GM19467 (cell line): ENCODE data around the gene GALR3.
A peak's percentile ranks its signal among the peaks of the same experiment; 100 is the strongest.

ENCODE experiments used
- ATAC-seq: cut with Tn5 transposase; IDR thresholded peaks from one replicate; pipeline ENCODE4 v1.9.1; 2021; ENCODE audit warnings: mild to moderate bottlenecking, moderate library complexity; ENCODE audit not compliant: unreplicated experiment

The GALR3 gene

DNA sequence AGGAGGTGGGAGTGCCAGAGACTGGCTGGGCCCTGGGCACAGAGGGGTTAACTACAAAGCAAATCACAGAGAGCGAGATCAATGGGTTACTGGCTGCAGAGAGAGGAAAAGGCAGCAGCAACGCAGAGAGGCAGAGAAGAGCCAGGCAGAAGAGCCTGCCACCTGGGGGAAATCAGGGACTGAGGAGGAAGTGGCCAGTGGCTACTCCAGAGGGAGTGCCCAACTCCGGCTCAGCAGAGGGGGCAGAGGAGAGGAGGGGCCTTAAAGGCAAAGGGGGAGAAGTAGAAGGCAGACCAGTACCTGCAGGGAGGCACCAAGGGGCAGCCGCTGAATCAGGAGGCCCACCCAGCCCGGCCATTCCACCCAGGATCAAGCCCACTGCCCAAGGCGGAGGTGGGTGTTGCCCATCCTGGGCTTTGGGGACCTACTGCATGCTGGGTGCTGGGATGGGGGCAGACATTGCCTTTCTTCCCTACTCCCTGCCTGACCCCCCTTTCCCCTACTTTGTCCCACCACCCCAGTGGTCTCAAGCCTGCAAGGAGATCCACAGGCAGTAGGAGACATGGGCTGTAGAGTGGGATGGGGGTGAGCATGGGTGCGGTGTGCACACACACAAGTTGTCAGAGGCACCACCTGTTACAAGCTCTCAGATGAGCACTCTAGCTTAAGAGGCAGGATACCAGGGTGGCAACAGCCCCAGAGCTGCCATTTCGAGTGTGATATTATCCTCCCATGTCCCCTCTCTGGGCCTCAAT lies 926 bp upstream of the GALR3 start:
- no peak for ATAC-seq

- ATAC-seq: no peak
Measured at GRCh38 chr22:37824674-37825641, 1.8 kb downstream of the GALR3 start.

- no peak for ATAC-seq
Measured at GRCh38 chr22:37827056-37827455, 3.9 kb downstream of the GALR3 start.

- ATAC-seq: no peak
Measured at GRCh38 chr22:37830093-37830842, 7.1 kb downstream of the GALR3 start.

DNA sequence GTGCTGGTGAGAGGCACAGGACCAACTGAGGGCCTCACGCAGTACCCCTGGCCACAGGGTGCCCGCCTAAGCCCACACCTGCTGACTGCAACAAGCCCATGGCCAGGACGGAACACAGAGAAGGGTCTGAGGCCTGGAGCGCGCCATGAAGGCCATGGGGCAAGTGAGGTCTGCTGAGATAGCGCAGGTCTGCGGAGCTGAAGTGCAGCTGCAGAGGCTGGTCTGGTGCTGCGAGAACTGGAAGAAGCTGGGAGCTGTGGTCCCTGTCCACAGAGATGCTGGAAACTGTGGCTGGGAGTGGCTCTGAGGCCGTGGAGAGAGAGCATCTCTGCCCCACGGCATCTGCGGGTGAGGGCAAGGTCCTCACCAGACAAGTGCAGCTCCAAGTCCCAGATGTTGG lies 8.3 kb downstream of the GALR3 start:
- ATAC-seq: no peak

DNA sequence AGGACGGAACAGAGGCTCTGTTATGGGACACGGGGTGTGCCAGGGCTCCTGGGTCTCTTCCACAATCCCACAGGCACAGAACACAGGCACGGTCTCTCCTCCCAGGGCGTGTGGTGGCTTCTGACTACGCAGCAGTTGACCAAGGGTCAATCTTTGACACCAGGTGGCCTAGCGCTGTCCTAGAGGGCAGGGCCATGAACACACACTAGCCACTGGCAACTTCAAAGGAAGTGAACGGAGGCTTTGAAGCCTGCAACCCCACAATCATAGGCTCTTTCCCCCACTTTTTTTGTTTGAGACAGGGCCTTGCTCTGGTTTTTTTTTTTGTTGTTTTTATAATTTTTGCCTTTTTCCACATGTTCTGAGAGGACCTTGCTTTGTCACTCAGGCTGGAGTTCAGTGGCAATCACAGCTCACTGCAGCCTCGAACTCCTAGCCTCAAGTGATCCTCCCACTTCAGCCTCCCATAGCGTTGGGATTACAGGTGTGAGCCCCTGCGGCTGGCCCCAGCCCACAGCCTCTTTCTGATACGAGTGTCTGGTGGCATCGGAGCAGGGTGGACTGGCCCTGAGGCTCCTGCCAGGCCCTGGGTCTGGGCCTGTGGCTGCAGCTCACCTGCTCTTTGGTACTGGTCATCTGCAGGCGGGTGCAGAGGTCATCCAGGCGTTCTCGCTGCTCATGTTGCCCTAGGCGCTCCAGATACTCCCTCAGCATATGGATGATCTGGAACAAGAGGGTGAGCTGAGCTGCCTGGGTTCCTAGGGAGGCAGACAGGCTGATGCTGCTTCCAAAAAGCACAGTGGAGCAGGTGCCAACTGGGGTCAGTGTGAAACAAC lies 9.1 kb downstream of the GALR3 start:
- ATAC-seq: no peak

- no peak for ATAC-seq
Measured at GRCh38 chr22:37842015-37842793, 19.0 kb downstream of the GALR3 start.

DNA sequence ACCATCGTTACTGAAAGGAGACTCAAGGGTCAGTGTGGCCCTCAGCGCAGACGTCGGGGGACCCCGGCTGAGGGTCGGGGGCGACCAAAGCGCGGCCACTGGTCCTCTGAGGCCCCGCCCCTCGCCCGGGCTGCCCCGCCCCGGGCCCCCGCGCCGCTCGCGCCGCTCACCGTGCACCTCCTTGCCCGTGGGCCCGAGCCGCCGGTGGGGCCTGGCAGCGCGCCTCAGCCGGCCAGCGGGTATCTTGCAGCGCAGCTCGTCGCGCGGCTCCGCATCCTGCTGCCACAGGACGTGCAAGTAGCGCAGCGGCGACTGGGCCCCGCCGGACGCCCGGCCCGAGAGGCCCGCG lies 20.5 kb downstream of the GALR3 start:
- ATAC-seq: peak; percentile 39

DNA sequence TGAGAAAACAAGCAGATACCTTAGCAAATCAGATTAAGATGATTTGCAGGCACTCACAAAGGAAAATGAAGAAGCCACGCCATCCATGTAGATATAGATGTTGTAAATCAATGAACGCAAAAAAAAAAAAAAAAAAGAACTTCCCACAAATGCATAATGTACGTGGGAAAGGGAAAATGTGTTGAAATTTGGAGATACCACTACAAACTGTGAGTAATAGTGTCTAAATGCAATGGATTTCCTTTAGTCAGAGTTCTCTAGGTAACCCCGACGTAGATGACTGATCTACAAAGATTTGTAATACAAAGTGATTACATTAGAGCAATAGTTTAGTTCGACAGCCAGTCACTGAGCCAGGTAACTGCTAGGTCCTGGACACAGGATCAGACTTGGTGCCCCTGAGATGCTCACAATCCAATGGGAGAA lies 21.7 kb downstream of the GALR3 start:
- ATAC-seq: no peak

DNA sequence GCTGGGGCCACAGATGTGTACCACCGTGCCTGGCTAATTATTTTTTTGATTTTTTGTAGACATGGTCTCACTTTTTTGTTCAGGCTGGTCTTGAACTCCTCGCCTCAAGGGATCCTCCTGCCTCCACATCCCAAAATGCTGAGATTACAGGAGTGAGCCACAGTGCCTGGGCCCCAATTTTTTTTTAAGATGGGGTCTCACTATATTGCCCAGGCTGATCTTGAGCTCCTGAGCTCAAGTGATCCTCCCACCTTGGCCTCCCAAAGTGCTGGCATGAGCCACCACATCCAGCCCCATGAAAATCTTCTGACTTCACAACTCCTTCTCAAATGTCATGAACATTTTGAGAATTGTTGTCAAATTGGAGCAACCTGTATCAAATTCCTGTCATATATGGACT lies 23.3 kb downstream of the GALR3 start:
- no peak for ATAC-seq

GRCh38 chr22:37848587-37849088 lies 25.5 kb downstream of the GALR3 start:
- no peak for ATAC-seq

DNA sequence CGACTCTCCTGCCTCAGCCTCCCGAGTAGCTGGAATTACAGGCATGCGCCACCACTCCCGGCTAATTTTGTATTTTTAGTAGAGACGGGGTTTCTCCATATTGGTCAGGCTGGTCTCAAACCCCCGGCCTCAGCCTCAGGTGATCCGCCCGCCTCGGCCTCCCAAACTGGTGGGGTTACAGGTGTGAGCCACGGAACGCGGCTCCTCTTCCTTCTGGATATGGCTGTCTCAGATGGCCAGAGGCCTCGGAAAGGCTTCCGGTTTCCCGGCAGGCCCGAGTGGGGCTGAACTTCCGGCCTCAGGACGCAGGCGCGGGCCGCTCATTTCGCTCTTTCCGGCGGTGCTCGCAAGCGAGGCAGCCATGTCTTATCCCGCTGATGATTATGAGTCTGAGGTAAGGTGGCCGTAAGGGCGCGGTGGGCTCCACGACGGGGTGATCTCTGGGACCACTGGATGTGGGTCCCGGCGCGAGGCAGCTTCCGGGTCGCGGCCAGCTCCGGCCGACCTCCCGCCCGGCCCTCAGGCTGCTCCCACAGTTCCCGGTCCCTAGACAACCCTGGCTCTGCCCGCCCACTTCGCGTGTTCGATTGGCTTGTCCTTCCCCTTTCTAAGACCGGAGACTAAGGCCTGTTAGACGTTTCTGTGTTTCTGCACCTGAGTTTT lies 26.0 kb downstream of the GALR3 start, which contains the start of gene EIF3L:
Gene EIF3L, plus strand, starts transcription at position 331 of the 663 bp plus-strand sequence. Its CDS starts 31 bp downstream, at position 362.
- peak; percentile 42 for ATAC-seq

DNA sequence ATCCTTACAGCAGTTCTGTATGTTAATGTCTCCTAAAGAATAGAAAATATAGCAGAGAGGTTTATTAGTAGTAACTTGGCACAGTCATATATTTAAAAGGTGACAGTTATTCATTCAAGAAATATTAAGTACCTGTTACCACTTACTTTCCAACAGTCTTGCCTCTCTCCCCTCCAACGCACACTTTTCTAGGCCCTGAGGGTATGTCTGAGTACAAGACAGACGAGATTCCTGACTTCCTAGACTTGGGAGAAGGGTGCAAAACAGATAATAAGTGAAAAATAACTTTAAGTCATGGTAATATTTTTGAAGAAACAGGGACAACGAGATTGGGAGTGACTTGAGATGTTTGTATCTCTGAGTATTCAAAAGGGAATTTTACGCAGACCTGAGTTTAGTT lies 27.6 kb downstream of the GALR3 start:
- ATAC-seq: no peak

- ATAC-seq: no peak
Measured at GRCh38 chr22:37852418-37852817, 29.2 kb downstream of the GALR3 start.

- no peak for ATAC-seq
Measured at GRCh38 chr22:37854946-37855345, 31.8 kb downstream of the GALR3 start.

GRCh38 chr22:37855462-37855861 lies 32.3 kb downstream of the GALR3 start:
- ATAC-seq: no peak

DNA sequence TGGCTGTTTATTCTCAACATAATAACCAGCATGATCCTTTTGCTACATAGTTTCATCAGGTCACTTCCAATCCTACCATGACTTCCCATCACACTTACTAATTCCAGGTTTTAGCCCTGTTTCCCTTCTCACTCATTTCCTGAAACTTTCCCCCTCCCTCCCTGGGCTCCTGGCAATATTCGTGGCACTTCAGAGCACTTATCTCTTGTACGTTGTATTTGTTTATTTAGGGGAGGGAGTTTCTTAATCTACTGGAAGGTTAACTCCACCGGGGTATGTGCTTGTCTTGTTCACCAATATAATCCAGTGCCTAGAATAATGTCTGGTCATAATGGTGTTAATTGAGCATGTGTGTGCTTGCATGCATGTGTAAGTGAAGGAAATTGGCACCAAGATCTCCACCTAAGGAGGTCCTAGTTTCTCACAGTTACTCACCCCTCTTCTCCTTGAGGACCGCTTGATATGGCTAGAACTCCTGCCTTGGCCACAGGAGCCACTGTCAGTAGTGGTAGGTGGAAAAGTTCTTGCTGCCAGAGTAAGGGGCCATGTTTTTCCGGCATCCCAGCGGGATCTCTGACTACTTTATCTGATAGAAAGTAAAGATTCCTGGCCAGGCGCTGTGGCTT lies 37.7 kb downstream of the GALR3 start:
- ATAC-seq: no peak

DNA sequence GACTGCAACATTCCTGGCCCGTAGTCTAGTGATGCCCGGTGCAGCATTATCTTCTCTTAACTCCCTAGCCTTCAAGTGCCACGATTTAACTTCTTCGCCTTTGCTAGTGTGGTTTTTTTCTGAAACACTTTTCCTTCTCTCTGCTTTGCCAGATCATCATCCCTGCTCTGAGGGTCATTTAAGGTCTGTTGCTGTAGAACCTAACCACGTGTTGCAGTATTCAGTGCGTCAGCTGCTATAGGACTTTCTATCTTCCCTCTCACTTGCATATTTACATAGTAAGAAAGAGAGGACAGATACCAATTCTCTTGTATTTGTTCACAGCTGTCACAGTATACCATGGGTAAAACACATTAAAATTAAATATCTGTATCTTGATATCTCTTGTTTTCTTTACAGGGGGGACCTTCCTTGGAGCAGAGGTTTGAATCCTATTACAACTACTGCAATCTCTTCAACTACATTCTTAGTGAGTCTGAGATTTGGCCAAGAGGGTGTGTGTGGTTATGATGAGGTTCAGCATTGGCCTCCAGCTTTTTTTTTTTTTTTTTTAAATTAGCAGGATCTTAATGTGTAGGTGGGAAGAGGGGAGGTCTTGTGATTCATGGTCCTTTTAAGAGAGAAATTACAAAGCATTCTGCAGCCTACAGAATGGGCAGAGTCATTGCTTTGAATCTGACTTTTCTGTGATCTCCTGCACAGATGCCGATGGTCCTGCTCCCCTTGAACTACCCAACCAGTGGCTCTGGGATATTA lies 39.6 kb downstream of the GALR3 start:
- no peak for ATAC-seq
